Common myeloid progenitor, CD34-positive (primary cell): Measurements from ENCODE around the gene MORN1. TPM values are rescaled to one million over a fixed set of nuclear protein-coding genes. Genes with fewer than 3 reads are reported as not detected.
"Not testable (repeated sequence)": the region's sequence is repeated elsewhere in the genome, so short reads cannot be mapped to it uniquely, and the experiment has no call there.

ENCODE experiments used
- CTCF ChIA-PET: fragments of 350-600 bp; sonication (Branson Sonifier 250); formaldehyde crosslinking; loops from one replicate; lab custom pipeline; 2021; ENCODE audit warnings: antibody characterized with exemption; lab: Charles Lee
- POLR2A ChIA-PET: fragments of 350-600 bp; sonication (Branson Sonifier 250); formaldehyde crosslinking; loops from one replicate; lab custom pipeline; 2021; ENCODE audit warnings: antibody characterized with exemption; lab: Charles Lee
- DNase-seq, 3 donors: peaks; one replicate each; pipeline versions ENCODE4 v3.0.0 to v3.0.0-alpha.2; 2013
- H3K27ac ChIP-seq, 2 experiments: 1 replicate in 1 of 2; 2 replicates in 1 of 2; pipeline ENCODE4 v1.7.0; 2013; ENCODE audit warnings: inconsistent platforms in 2 of 2, low read length in 2 of 2, mild to moderate bottlenecking in 2 of 2, low read depth in 1 of 2, moderate library complexity in 1 of 2; ENCODE audit not compliant: severe bottlenecking in 2 of 2, insufficient read depth in 1 of 2, poor library complexity in 1 of 2
- H3K27me3 ChIP-seq, 5 experiments: replicated peaks in 2 of 5; 1 replicate in 3 of 5; 2 replicates in 2 of 5; pipeline versions ENCODE4 v1.6.1 to v1.7.0; 2013; ENCODE audit warnings: low read length in 4 of 5, mild to moderate bottlenecking in 2 of 5, moderate library complexity in 2 of 5, inconsistent platforms in 1 of 5; ENCODE audit not compliant: insufficient read depth in 5 of 5, control insufficient read depth in 4 of 5
- H3K36me3 ChIP-seq, 4 experiments: 1 replicate in 2 of 4; 2 replicates in 2 of 4; pipeline versions ENCODE4 v1.6.1 to v1.7.0; 2013; ENCODE audit warnings: low read length in 3 of 4, control low read depth in 1 of 4, mild to moderate bottlenecking in 1 of 4; ENCODE audit not compliant: control insufficient read depth in 4 of 4, insufficient read depth in 4 of 4
- H3K4me1 ChIP-seq, 4 experiments: 1 replicate in 3 of 4; 2 replicates in 1 of 4; pipeline versions ENCODE4 v1.6.1 to v1.7.1; 2013; ENCODE audit warnings: low read length in 3 of 4, mild to moderate bottlenecking in 3 of 4, control low read depth in 1 of 4, inconsistent platforms in 1 of 4, moderate library complexity in 1 of 4; ENCODE audit not compliant: control insufficient read depth in 4 of 4, insufficient read depth in 4 of 4; ENCODE audit errors: control extremely low read depth in 1 of 4
- H3K4me3 ChIP-seq, 7 experiments: 1 replicate in 4 of 7; 2 replicates in 3 of 7; pipeline versions ENCODE4 v1.5.1 to v1.7.0; 2013; ENCODE audit warnings: mild to moderate bottlenecking in 7 of 7, low read length in 6 of 7, moderate library complexity in 6 of 7, inconsistent platforms in 2 of 7, low read depth in 2 of 7, control low read depth in 1 of 7; ENCODE audit not compliant: insufficient read depth in 4 of 7, control insufficient read depth in 1 of 7; ENCODE audit errors: extremely low read depth in 1 of 7
- H3K9me3 ChIP-seq, 5 experiments: 1 replicate in 4 of 5; 2 replicates in 1 of 5; pipeline versions ENCODE4 v1.6.1 to v1.7.1; 2013; ENCODE audit warnings: low read length in 4 of 5, mild to moderate bottlenecking in 2 of 5, inconsistent platforms in 1 of 5, low read depth in 1 of 5, moderate library complexity in 1 of 5; ENCODE audit not compliant: control insufficient read depth in 4 of 5, insufficient read depth in 2 of 5; ENCODE audit errors: control extremely low read depth in 1 of 5
- WGBS: methylation state at CpG from one replicate; pipeline ENCODE4 v1.1.5; 2013; ENCODE audit not compliant: insufficient coverage; 5-methylcytosine and 5-hydroxymethylcytosine counted together
- polyA plus RNA-seq: library from polyadenylated mRNA; unstranded; fragments of 120-200 nt; gene quantifications from one replicate; pipeline ENCODE4 v1.2.1, GENCODE V29; 2013

MORN1 gene
- polyA plus RNA-seq: 5.4 TPM

- no peaks in the 10 kb centered on the region for H3K9me3 ChIP-seq
- ChIA-PET CTCF (interaction anchor here (1.0 to 2.5 kb wide), 2 partner anchors 9 to 157 kb away, joined by 3 to 14 read pairs; no protein-coding TSS in a partner anchor), POLR2A (interaction anchor here (0.8 to 1.4 kb wide), 10 partner anchors 9 to 196 kb away, joined by 3 to 11 read pairs (median 4); partner anchors contain the start of gene FAAP20)
- H3K4me1 ChIP-seq: peaks cover 2 to 26% (median 23%) of the 10 kb centered on the region in 4 experiments
- peak; percentile 99 to 100 (median 100) for DNase-seq
- peak within 1 kb of the TSS; percentile 75 to 94 (median 86) for H3K4me3 ChIP-seq
- H3K27me3 ChIP-seq: no peaks in the 10 kb centered on the region
- H3K27ac ChIP-seq: peak within 1 kb of the TSS; percentile 77 to 91
- WGBS: under 1% methylated on average over 77 of the region's 103 CpGs
- H3K36me3 ChIP-seq: peaks cover 7 to 42% (median 27%) of the 10 kb centered on the region in 4 experiments
Observed at GRCh38 chr1:2391041-2391930, at the start of gene MORN1, which contains the start of gene RER1. MORN1 (minus strand) TSS chr1:2391554; CDS start chr1:2391533, 21 bp downstream. RER1 (plus strand) TSS chr1:2391841; CDS start chr1:2395791, 3,950 bp downstream.

- H3K4me1 ChIP-seq, CTCF ChIA-PET, H3K9me3 ChIP-seq, H3K36me3 ChIP-seq, H3K4me3 ChIP-seq, H3K27ac ChIP-seq, POLR2A ChIA-PET, DNase-seq: not testable (repeated sequence)
- H3K27me3 ChIP-seq: peaks cover 0 to 43% (median 15%) of the 10 kb centered on the region in 5 experiments
- 96% methylated on average over 23 of the region's 23 CpGs for WGBS
Observed at GRCh38 chr1:2440346-2440745, 49.0 kb upstream of the MORN1 start.

GRCh38 chr1:2439369-2439768, 48.0 kb upstream of the MORN1 start:
- CTCF ChIA-PET: no interaction called here
- WGBS: 88% methylated on average over 14 of the region's 15 CpGs

GRCh38 chr1:2438641-2439040, 47.3 kb upstream of the MORN1 start:
- H3K27ac ChIP-seq: no peak overlapping the region
- POLR2A ChIA-PET: no interaction called here
- H3K36me3 ChIP-seq: no peaks in the 10 kb centered on the region
- H3K27me3 ChIP-seq: peaks cover 0 to 40% (median 11%) of the 10 kb centered on the region in 5 experiments
- H3K4me1 ChIP-seq: peaks cover 0 to 19% (median 11%) of the 10 kb centered on the region in 4 experiments
- no peak overlapping the region for H3K4me3 ChIP-seq
- CTCF ChIA-PET: no interaction called here
- DNase-seq: no peak
- H3K9me3 ChIP-seq: peaks cover 0 to 6% (median 0%) of the 10 kb centered on the region in 5 experiments
- 91% methylated on average over 13 of the region's 14 CpGs for WGBS

More at GRCh38 chr1:2439369-2439768, 48.0 kb upstream of the MORN1 start:
- Histone ChIP-seq H3K4me3 (no peak overlapping the region), H3K36me3 (no peaks in the 10 kb centered on the region), H3K27ac (no peak overlapping the region), H3K9me3 (peaks cover 0 to 6% (median 0%) of the 10 kb centered on the region in 5 experiments), H3K27me3 (peaks cover 0 to 39% (median 12%) of the 10 kb centered on the region in 5 experiments), H3K4me1 (peaks cover 0 to 12% (median 7%) of the 10 kb centered on the region in 4 experiments)
- no peak for DNase-seq
- POLR2A ChIA-PET: no interaction called here

- Histone ChIP-seq H3K36me3 (no peaks in the 10 kb centered on the region), H3K9me3 (peaks cover 0 to 6% (median 0%) of the 10 kb centered on the region in 5 experiments), H3K4me3 (no peak overlapping the region), H3K27ac (no peak overlapping the region), H3K27me3 (peaks cover 0 to 41% (median 10%) of the 10 kb centered on the region in 5 experiments), H3K4me1 (peaks cover 0 to 19% (median 11%) of the 10 kb centered on the region in 4 experiments)
- 90% methylated on average over 14 of the region's 15 CpGs for WGBS
- CTCF ChIA-PET: no interaction called here
- peak in 1 of 3 donors; percentile 20 for DNase-seq
- POLR2A ChIA-PET: no interaction called here
Observed at GRCh38 chr1:2438038-2438437, 46.7 kb upstream of the MORN1 start.

- DNase-seq: no peak
- H3K9me3 ChIP-seq: peaks cover 0 to 6% (median 0%) of the 10 kb centered on the region in 5 experiments
- no peak overlapping the region for H3K4me3 ChIP-seq
- POLR2A ChIA-PET: no interaction called here
- H3K4me1 ChIP-seq: peaks cover 0 to 18% (median 11%) of the 10 kb centered on the region in 4 experiments
- peaks cover 0 to 38% (median 6%) of the 10 kb centered on the region in 5 experiments for H3K27me3 ChIP-seq
- no peak overlapping the region for H3K27ac ChIP-seq
- CTCF ChIA-PET: no interaction called here
- WGBS: 100% methylated on average over 8 of the region's 15 CpGs
- H3K36me3 ChIP-seq: no peaks in the 10 kb centered on the region
Observed at GRCh38 chr1:2437617-2438016, 46.3 kb upstream of the MORN1 start.
